Activated CD8-positive, alpha-beta T cell treated with anti-CD3 and anti-CD28 coated beads for 36 hours (primary cell): ENCODE measurements around the gene RNASE4. TPM values are rescaled to one million over a fixed set of nuclear protein-coding genes. Genes with fewer than 3 reads are reported as not detected.

ENCODE experiments used
- ATAC-seq: fragments of 200-7000 bp; cut with Tn5 transposase; one replicate; pipeline ENCODE4 v1.10.0; 2021; ENCODE audit warnings: mild to moderate bottlenecking, moderate library complexity
- CTCF ChIA-PET: fragments of 350-600 bp; sonication (Branson Sonifier 250); formaldehyde crosslinking; loops from one replicate; lab custom pipeline; 2021; ENCODE audit warnings: antibody characterized with exemption; lab: Charles Lee
- POLR2A ChIA-PET: fragments of 350-600 bp; sonication (Branson Sonifier 250); formaldehyde crosslinking; loops from one replicate; lab custom pipeline; 2021; ENCODE audit warnings: antibody characterized with exemption; lab: Charles Lee
- DNase-seq: peaks from one replicate; pipeline ENCODE4 v3.0.0-alpha.2; 2020
- H3K27ac Mint-ChIP-seq: one replicate; pipeline ENCODE4 v1.8.0; 2021; ENCODE audit warnings: mild to moderate bottlenecking, mixed read lengths
- H3K27me3 Mint-ChIP-seq: one replicate; pipeline ENCODE4 v1.8.0; 2021; ENCODE audit warnings: mixed read lengths
- H3K36me3 Mint-ChIP-seq: one replicate; pipeline ENCODE4 v1.8.0; 2021; ENCODE audit warnings: low read depth, mixed read lengths
- H3K4me1 Mint-ChIP-seq: one replicate; pipeline ENCODE4 v1.8.0; 2021; ENCODE audit warnings: low read depth, mixed read lengths
- H3K4me3 Mint-ChIP-seq: one replicate; pipeline ENCODE4 v1.8.0; 2021; ENCODE audit warnings: mild to moderate bottlenecking, moderate library complexity, mixed read lengths
- H3K9me3 Mint-ChIP-seq: one replicate; pipeline ENCODE4 v1.8.0; 2021; ENCODE audit warnings: mixed read lengths
- intact Hi-C: fragments of 100-400 bp; cut with micrococcal nuclease; formaldehyde crosslinking; loops from one replicate; pipeline ENCODE4 v1.10.0; 2022
- total RNA-seq, 2 experiments: library from RNA; stranded (reverse); gene quantifications; one replicate each; pipeline ENCODE4 v1.2.3, GENCODE V29; 2021
- TF ChIP-seq, protein P1 (sequence below): fragments of 200-600 bp; IDR thresholded peaks from one replicate; pipeline ENCODE4 v1.8.0; 2022; ENCODE audit warnings: antibody characterized with exemption, mild to moderate bottlenecking

The RNASE4 gene
- total RNA-seq, 2 experiments from 2014 or later: 1.0 to 1.1 TPM

DNA sequence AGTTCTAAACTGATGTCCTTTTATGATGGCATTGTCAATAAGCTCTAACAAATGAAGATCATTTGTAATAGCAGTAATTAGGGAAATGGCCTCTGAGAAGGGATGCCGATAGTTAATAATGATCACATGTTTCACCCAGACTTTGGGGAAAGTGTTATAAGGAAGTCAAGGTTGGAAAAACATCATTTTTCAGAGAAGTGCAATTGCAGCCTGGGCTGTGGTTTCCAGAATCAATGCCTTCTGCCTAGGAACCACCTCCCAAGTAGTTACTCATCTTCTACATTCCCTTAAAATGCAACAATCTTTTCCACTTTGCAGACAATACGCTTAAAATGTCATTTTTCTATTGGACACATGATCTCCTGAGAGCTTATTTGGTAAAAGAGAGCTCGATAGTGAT, 62.2 kb downstream of the RNASE4 start:
- CTCF ChIA-PET: interaction anchor here (1.4 to 1.9 kb wide), 2 partner anchors 11 to 12 kb away, joined by 3 to 5 read pairs; no protein-coding TSS in a partner anchor
- no peaks in the 10 kb centered on the region for H3K4me1 Mint-ChIP-seq
- H3K36me3 Mint-ChIP-seq: no peaks in the 10 kb centered on the region
- intact Hi-C loops: no loop called here
- peaks cover 5% of the 10 kb centered on the region for H3K27me3 Mint-ChIP-seq
- no peak for DNase-seq
- no peak overlapping the region for H3K4me3 Mint-ChIP-seq
- peaks cover 1% of the 10 kb centered on the region for H3K9me3 Mint-ChIP-seq
- POLR2A ChIA-PET: no interaction called here
- H3K27ac Mint-ChIP-seq: no peak overlapping the region
- ATAC-seq: no peak
- TF ChIP-seq, protein P1, sequence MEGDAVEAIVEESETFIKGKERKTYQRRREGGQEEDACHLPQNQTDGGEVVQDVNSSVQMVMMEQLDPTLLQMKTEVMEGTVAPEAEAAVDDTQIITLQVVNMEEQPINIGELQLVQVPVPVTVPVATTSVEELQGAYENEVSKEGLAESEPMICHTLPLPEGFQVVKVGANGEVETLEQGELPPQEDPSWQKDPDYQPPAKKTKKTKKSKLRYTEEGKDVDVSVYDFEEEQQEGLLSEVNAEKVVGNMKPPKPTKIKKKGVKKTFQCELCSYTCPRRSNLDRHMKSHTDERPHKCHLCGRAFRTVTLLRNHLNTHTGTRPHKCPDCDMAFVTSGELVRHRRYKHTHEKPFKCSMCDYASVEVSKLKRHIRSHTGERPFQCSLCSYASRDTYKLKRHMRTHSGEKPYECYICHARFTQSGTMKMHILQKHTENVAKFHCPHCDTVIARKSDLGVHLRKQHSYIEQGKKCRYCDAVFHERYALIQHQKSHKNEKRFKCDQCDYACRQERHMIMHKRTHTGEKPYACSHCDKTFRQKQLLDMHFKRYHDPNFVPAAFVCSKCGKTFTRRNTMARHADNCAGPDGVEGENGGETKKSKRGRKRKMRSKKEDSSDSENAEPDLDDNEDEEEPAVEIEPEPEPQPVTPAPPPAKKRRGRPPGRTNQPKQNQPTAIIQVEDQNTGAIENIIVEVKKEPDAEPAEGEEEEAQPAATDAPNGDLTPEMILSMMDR: no peak

- H3K27me3 Mint-ChIP-seq: peaks cover 5% of the 10 kb centered on the region
- H3K27ac Mint-ChIP-seq: no peak overlapping the region
- TF ChIP-seq, protein P1: no peak
- DNase-seq (no peak), ATAC-seq (no peak)
- no peaks in the 10 kb centered on the region for H3K4me1 Mint-ChIP-seq
- ChIA-PET POLR2A (no interaction called here), CTCF (interaction anchor here (1.9 kb wide), 1 partner anchor 10 kb away, joined by 5 read pairs; no protein-coding TSS in a partner anchor)
- no peak overlapping the region for H3K4me3 Mint-ChIP-seq
- H3K36me3 Mint-ChIP-seq: no peaks in the 10 kb centered on the region
- intact Hi-C loops: no loop called here
- peaks cover 12% of the 10 kb centered on the region for H3K9me3 Mint-ChIP-seq
Observed at GRCh38 chr14:20748439-20748838, 64.1 kb downstream of the RNASE4 start.

GRCh38 chr14:20750194-20750593, 65.8 kb downstream of the RNASE4 start:
- TF ChIP-seq, protein P1: no peak
- POLR2A ChIA-PET: no interaction called here
- CTCF ChIA-PET: no interaction called here
- intact Hi-C loops: no loop called here
- H3K36me3 Mint-ChIP-seq: no peaks in the 10 kb centered on the region
- H3K27ac Mint-ChIP-seq: no peak overlapping the region
- H3K4me1 Mint-ChIP-seq: no peaks in the 10 kb centered on the region
- ATAC-seq (no peak), DNase-seq (no peak)
- H3K27me3 Mint-ChIP-seq: peaks cover 5% of the 10 kb centered on the region
- H3K4me3 Mint-ChIP-seq: no peak overlapping the region
- H3K9me3 Mint-ChIP-seq: peaks cover 12% of the 10 kb centered on the region

Other genes starting within 250 kb of the RNASE4 start
- under 1 TPM; 0.54 to 0.59 TPM for gene KLHL33, start 248.4 kb upstream of the RNASE4 start, total RNA-seq
- gene OSGEP, start 229.7 kb upstream of the RNASE4 start, total RNA-seq: 10 to 100 TPM; 39.5 to 40.7 TPM
- 100 to 1,000 TPM; 196 to 211 TPM for gene APEX1, start 229.3 kb upstream of the RNASE4 start, total RNA-seq
- 10 to 100 TPM; 21.0 to 27.3 TPM for gene PIP4P1, start 223.1 kb upstream of the RNASE4 start, total RNA-seq
- gene PNP, start 215.2 kb upstream of the RNASE4 start, total RNA-seq: 100 to 1,000 TPM; 176 to 183 TPM
- gene RNASE10, start 179.0 kb upstream of the RNASE4 start, total RNA-seq: under 1 TPM in 1 of 2 experiments, not detected in 1; 0.23 TPM
- gene RNASE9, start 123.5 kb upstream of the RNASE4 start, total RNA-seq: not detected
- not detected for gene RNASE11, start 96.6 kb upstream of the RNASE4 start, total RNA-seq
- not detected for gene RNASE12, start 93.2 kb upstream of the RNASE4 start, total RNA-seq
- not detected for gene OR6S1, start 42.9 kb upstream of the RNASE4 start, total RNA-seq
- gene ANG, start 4.2 kb downstream of the RNASE4 start, total RNA-seq: under 1 TPM; 0.87 to 0.92 TPM
- not detected for gene EDDM3A, start 61.3 kb downstream of the RNASE4 start, total RNA-seq
- not detected for gene EDDM3B, start 83.8 kb downstream of the RNASE4 start, total RNA-seq
- gene RNASE6, start 96.7 kb downstream of the RNASE4 start, total RNA-seq: under 1 TPM in 1 of 2 experiments, not detected in 1; 0.25 TPM
- gene RNASE1, start 118.3 kb downstream of the RNASE4 start, total RNA-seq: not detected
- gene RNASE3, start 206.8 kb downstream of the RNASE4 start, total RNA-seq: not detected